Gastrocnemius medialis (tissue), 4 donors: Measurements from ENCODE around the gene DNAL4. TPM values are rescaled to one million over a fixed set of nuclear protein-coding genes. Genes with fewer than 3 reads are reported as not detected.

Experiments
- ATAC-seq, 2 donors: fragments of 150-250 bp; one replicate each; pipeline ENCODE4 v1.9.1; 2016
- DNase-seq, 2 donors: peaks; one replicate each; pipeline ENCODE4 v3.0.0-alpha.2; 2019
- H3K27ac ChIP-seq, 4 donors: fragments of 200-600 bp; sonication (generic); 1 replicate in 1 of 4; 2 replicates in 3 of 4; pipeline ENCODE4 v1.5.1; 2016 to 2018; ENCODE audit warnings: mild to moderate bottlenecking in 2 of 4, moderate library complexity in 1 of 4
- H3K27me3 ChIP-seq, 3 donors: fragments of 200-600 bp; sonication (generic) in 2 of 3; 1 replicate in 1 of 3; 2 replicates in 2 of 3; pipeline versions ENCODE4 v1.5.1 to v1.6.0; 2016 to 2019; ENCODE audit warnings: mild to moderate bottlenecking in 1 of 3, moderate library complexity in 1 of 3
- H3K36me3 ChIP-seq, 2 donors: fragments of 200-600 bp; sonication (generic) in 1 of 2; one replicate each; pipeline ENCODE4 v1.5.1; 2017 to 2018
- H3K4me1 ChIP-seq, 2 donors: fragments of 200-600 bp; sonication (generic) in 1 of 2; one replicate each; pipeline ENCODE4 v1.5.1; 2016 to 2017; ENCODE audit warnings: mild to moderate bottlenecking in 2 of 2
- H3K4me3 ChIP-seq, 4 donors: fragments of 200-600 bp; sonication (generic) in 3 of 4; 1 replicate in 1 of 4; 2 replicates in 3 of 4; pipeline ENCODE4 v1.5.1; 2016 to 2019; ENCODE audit warnings: mild to moderate bottlenecking in 2 of 4
- H3K9me3 ChIP-seq, 3 donors: fragments of 200-600 bp; sonication (generic) in 2 of 3; 1 replicate in 1 of 3; 2 replicates in 2 of 3; pipeline ENCODE4 v1.5.1; 2016 to 2019
- CTCF ChIP-seq, 5 experiments: fragments of 450-650 bp in 3 of 5; fragments of 200-600 bp in 2 of 5; sonication (generic) in 2 of 5; IDR thresholded peaks in 4 of 5; conservative IDR thresholded peaks in 1 of 5; 1 replicate in 4 of 5; 2 replicates in 1 of 5; pipeline ENCODE4 v1.5.1; 2016 to 2019; ENCODE audit warnings: antibody characterized with exemption in 5 of 5, mild to moderate bottlenecking in 3 of 5, moderate library complexity in 3 of 5
- POLR2A ChIP-seq, 2 donors: fragments of 450-650 bp; IDR thresholded peaks; one replicate each; pipeline ENCODE4 v1.6.1; 2017; ENCODE audit warnings: antibody characterized with exemption in 2 of 2, mild to moderate bottlenecking in 2 of 2, moderate library complexity in 2 of 2
- in situ Hi-C, 4 donors: fragments of 200-750 bp; cut with MboI; loops; one replicate each; pipeline versions ENCODE4 v1.15.0 to v1.8.0; 2017; ENCODE audit warnings: low sequenced_read_pairs in 4 of 4
- intact Hi-C: fragments of 100-400 bp; cut with DNase I; formaldehyde crosslinking; loops from one replicate; pipeline ENCODE4 v1.15.1; 2023; ENCODE audit warnings: low total_unique reads
- total RNA-seq, 4 donors: library from RNA; depleted of rRNA; stranded (reverse); fragments of >200 nt; gene quantifications; one replicate each; pipeline versions ENCODE4 v1.1.0 to v1.2.3, GENCODE V29; 2016

DNAL4 gene
- total RNA-seq, 4 donors from 2014 or later = 5.7 to 7.2 (median 6.7) TPM

- no peaks in the 10 kb centered on the region for H3K9me3 ChIP-seq
- intact Hi-C loops = no loop called here
- H3K4me3 ChIP-seq = no peak overlapping the region
- H3K27ac ChIP-seq = no peak overlapping the region
- in situ Hi-C loops = no loop called here
- ATAC-seq (no peak), DNase-seq (no peak)
- peaks cover 6 to 8% of the 10 kb centered on the region in 2 donors for H3K4me1 ChIP-seq
- H3K27me3 ChIP-seq = no peaks in the 10 kb centered on the region
- TF ChIP-seq CTCF (IDR thresholded peaks at IDR 0.05 in 4 of 5, conservative IDR thresholded peaks at IDR 0.05 in 1 of 5) (no peak), POLR2A (IDR thresholded peaks at IDR 0.05) (no peak)
- H3K36me3 ChIP-seq = peaks cover 8 to 100% of the 10 kb centered on the region in 2 donors
Measured at GRCh38 chr22:38745676-38746460, 48.1 kb downstream of the DNAL4 start.

GRCh38 chr22:38744981-38745380, 49.0 kb downstream of the DNAL4 start:
- Histone ChIP-seq H3K27me3 (no peaks in the 10 kb centered on the region), H3K4me3 (no peak overlapping the region), H3K36me3 (peaks cover 8 to 100% of the 10 kb centered on the region in 2 donors), H3K4me1 (peaks cover 4 to 11% of the 10 kb centered on the region in 2 donors), H3K9me3 (no peaks in the 10 kb centered on the region), H3K27ac (peak overlapping the region in 3 of 4 donors; percentile 33 to 56 (median 48))
- TF ChIP-seq CTCF (IDR thresholded peaks at IDR 0.05 in 4 of 5, conservative IDR thresholded peaks at IDR 0.05 in 1 of 5) (no peak), POLR2A (IDR thresholded peaks at IDR 0.05) (no peak)
- DNase-seq (no peak), ATAC-seq (peak in 1 of 2 donors; percentile 19)
- intact Hi-C loops = no loop called here
- in situ Hi-C loops = no loop called here

GRCh38 chr22:38742176-38742942, 51.6 kb downstream of the DNAL4 start:
- H3K27me3 ChIP-seq = no peaks in the 10 kb centered on the region
- no peak for TF ChIP-seq POLR2A (IDR thresholded peaks at IDR 0.05)
- TF ChIP-seq CTCF (IDR thresholded peaks at IDR 0.05 in 4 of 5, conservative IDR thresholded peaks at IDR 0.05 in 1 of 5) = no peak
- DNase-seq = no peak
- intact Hi-C loops = no loop called here
- in situ Hi-C loops = no loop called here
- no peaks in the 10 kb centered on the region for H3K9me3 ChIP-seq
- H3K4me1 ChIP-seq = peaks cover 11 to 16% of the 10 kb centered on the region in 2 donors
- H3K27ac ChIP-seq = peak overlapping the region in 2 of 4 donors; percentile 26 to 56
- peaks cover 9 to 100% of the 10 kb centered on the region in 2 donors for H3K36me3 ChIP-seq
- H3K4me3 ChIP-seq = no peak overlapping the region
- ATAC-seq = no peak

- TF ChIP-seq POLR2A (IDR thresholded peaks at IDR 0.05) (no peak), CTCF (IDR thresholded peaks at IDR 0.05 in 4 of 5, conservative IDR thresholded peaks at IDR 0.05 in 1 of 5) (no peak)
- no peak for DNase-seq
- intact Hi-C loops (no loop called here), in situ Hi-C loops (no loop called here)
- H3K4me1 ChIP-seq = peaks cover 11 to 16% of the 10 kb centered on the region in 2 donors
- H3K9me3 ChIP-seq = no peaks in the 10 kb centered on the region
- H3K27me3 ChIP-seq = no peaks in the 10 kb centered on the region
- no peak for ATAC-seq
- H3K27ac ChIP-seq = peak overlapping the region in 2 of 4 donors; percentile 7 to 10
- H3K36me3 ChIP-seq = peaks cover 9 to 100% of the 10 kb centered on the region in 2 donors
- no peak overlapping the region for H3K4me3 ChIP-seq
Measured at GRCh38 chr22:38741576-38741975, 52.4 kb downstream of the DNAL4 start.
